ENCODE data around the gene VAT1L.
A peak's percentile ranks its signal among the peaks of the same experiment; 100 is the strongest.

VAT1L gene

DNA sequence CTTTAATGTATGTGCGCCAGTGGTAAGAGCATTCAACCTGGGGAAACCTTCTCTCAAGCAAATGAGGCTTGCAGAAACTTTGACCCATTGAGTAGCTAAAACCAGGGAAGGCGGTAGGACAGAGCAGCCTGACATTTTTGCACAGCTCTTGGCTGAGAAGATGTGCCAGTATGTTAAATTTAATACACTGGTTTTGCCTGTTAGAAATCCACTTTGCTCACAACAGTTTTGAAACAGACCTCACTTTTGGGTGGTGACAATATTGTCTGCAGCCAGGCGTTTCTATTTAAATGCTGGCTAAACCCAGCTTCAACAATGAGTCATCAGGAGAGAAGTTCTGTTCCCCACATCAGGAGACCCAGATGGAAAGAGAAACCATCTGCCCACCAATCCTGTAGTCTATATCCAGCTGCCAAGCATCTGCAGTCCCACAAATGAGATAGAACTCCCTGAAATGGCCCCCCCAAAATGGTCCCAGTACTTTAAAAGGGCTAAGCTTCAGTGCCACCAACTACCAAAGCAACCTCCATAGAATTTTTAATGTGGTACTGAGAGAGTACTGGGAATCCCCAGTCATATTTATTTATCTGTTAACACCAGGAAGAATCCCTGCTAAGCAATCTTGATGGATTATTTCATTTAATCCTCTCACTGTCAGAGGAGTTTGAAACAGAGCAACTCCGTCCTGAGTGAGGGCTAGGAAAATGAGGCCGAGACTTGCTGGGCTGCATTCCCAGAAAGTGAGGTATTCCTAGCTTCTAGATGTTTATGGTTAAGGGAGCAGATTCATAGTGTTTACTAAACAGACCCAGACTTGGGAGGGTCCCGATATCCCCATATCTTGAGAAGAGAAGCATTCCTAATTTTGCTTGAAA is 205.0 kb downstream of the VAT1L start:
- no peak for DNase-seq (ENCODE audit: low read depth in 2 of 2)

- no peak for DNase-seq (ENCODE audit: low read depth in 2 of 2)
Measured at GRCh38 chr16:77995843-77996455, 207.6 kb downstream of the VAT1L start.

DNA sequence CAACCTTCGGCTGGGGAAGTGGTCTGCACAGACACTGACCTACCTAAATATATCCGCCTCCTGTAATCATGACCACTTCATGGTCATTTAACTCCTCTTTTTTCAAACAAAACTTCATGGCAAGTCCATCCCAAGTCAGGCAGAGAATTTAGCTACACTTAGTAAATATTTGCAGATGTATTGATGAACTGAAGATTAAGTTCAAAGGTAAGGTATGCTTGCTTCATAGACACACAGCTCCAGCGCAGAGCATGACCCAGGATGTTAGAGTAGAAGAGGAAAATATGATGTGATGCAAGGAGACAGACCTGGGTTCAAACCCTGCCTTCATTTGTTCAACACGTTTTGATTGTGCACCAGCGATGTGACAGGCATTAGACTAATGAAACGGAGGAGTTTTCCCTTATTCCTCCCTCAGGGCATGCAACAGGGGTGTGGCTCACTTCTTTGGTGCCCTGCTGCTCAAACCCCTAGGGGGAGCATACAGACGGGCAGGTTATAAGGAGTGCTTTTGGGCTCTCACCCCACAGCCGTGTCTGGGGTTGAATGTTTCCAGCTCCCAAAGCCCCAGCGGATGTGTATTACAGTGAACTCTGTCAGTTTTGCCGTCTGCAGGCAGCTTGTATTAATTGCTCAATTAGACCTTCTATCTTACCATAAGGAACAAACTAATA is 210.1 kb downstream of the VAT1L start:
- no peak for DNase-seq (ENCODE audit: low read depth in 2 of 2)

DNA sequence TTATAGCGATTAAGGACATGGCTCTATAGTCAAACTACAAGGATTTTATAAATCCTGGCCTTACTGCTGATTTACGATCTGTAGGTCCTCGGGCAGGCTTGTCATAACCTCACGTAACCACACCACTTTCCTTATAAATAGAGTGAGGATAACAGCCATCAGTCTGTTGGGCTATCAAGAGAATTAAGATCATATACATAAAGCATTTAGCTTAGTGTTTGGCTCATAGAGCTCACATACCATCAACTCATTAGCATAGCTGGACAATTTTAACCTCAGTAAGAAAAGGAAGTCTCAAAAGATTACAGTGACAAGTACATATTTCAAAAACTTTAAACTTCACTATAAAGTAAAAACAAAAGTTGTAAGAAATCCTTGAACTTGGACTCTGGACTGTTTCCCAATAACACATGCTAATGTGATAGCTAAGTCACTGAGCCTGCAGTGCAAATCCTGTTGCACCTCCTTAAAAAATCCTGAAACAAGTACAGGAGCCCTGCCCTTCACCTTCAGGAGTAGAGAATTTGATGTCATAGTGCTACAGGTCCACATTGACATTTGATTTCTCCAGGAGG is 213.2 kb downstream of the VAT1L start:
- DNase-seq (ENCODE audit: low read depth in 2 of 2) = no peak

DNA sequence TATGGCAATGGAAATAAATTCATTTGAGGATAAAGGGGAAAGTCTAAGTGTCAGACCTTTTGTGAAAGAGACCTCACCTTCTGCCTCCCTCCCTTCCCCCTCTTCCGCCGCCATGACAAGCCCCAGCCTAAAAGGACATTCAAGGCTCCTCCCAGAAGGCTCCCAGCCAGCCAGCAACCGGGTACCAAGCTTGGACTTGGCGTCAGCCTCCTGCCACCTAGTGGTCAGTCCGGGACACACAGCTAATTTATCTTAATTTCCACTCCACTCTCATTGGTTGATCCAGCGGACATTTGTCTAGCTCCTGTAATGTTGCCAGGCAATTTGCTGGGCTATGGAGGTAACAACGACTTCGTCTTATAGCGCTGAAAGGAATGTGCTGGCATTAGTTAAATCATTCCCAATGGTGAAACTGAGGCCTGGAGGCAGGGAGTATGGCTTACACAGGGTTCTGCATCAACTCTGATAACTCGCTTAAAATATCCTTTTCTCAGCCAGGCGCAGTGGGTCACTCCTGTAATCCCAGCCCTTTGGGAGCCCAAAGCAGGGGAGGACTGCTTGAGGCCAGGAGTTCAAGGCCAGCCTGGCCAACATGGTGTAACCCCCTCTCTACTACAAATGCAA is 214.7 kb downstream of the VAT1L start:
- DNase-seq (ENCODE audit: low read depth in 2 of 2) = peak; percentile 35 to 54

DNA sequence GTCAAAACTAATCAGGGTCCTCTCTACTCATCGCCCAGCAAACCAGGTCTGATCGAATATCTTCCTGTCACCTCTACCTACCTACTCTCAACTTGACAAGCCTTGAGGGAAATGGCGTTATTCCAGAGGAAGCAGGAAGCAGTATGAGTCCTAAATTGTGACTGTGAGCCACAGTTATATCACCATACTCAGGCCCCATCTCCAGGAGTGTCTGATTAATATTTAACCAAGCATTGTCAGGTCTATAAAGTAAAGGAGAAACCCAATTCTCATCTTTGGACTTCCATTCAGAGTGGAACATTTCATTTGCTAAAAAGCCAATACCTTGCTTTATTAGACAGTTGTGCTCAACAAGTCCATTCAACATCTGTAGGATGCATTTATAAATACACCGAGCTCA is 216.2 kb downstream of the VAT1L start:
- DNase-seq (ENCODE audit: low read depth in 2 of 2) = no peak

GRCh38 chr16:78005881-78006280 is 217.5 kb downstream of the VAT1L start:
- DNase-seq (ENCODE audit: low read depth in 2 of 2) = no peak

GRCh38 chr16:78007121-78007520 is 218.8 kb downstream of the VAT1L start:
- DNase-seq (ENCODE audit: low read depth in 2 of 2) = no peak

- DNase-seq (ENCODE audit: low read depth in 2 of 2) = no peak
Measured at GRCh38 chr16:78022347-78023060, 234.1 kb downstream of the VAT1L start, which contains the start of gene CLEC3A. Gene CLEC3A, plus strand, starts transcription at chr16:78022548. Its CDS starts 79 bp downstream, at chr16:78022627.

DNA sequence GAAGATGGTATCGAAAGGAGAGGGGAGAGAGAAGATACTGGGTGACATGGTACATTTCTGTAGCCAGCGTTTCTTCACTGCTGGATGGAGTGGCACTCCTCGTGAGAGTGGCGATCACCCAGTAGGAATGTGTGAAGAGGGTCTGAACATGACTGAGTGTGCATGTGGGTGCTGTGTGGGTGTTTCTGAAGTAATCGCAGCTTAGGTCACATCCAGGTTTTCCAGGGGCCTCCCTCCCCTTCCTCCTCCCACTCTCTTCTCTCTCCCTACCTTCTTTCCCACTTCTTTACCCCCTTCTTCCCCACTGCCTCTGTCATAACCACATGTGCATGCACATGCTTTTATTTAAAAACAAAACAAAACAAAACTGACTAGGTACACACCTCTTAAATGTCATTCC is 235.8 kb downstream of the VAT1L start:
- no peak for DNase-seq (ENCODE audit: low read depth in 2 of 2)

- no peak for DNase-seq (ENCODE audit: low read depth in 2 of 2)
Measured at GRCh38 chr16:78025631-78026030, 237.3 kb downstream of the VAT1L start.

- no peak for DNase-seq (ENCODE audit: low read depth in 2 of 2)
Measured at GRCh38 chr16:78028018-78028417, 239.7 kb downstream of the VAT1L start.

Measured in stimulated activated CD4-positive, alpha-beta T cell treated with anti-CD3 and anti-CD28 coated beads, Interleukin-1b, Interleukin-23, amount 100 ng/mL, for 4 hours (primary cell).